HEK293 (cell line): ENCODE data around the gene GLYATL1B.

ENCODE experiments used
- IKZF3 ChIP-seq: fragments of 450-650 bp; IDR thresholded peaks from 2 replicates; pipeline ENCODE4 v1.5.0; 2018; ENCODE audit warnings: missing biosample characterization, mild to moderate bottlenecking, missing genetic modification characterization, moderate library complexity
- MZF1 ChIP-seq: fragments of 450-650 bp; formaldehyde crosslinking; IDR thresholded peaks from 2 replicates; pipeline ENCODE4 v1.5.1; 2017; ENCODE audit warnings: missing biosample characterization, missing genetic modification characterization, borderline replicate concordance
- REPIN1 ChIP-seq: fragments of 450-650 bp; formaldehyde crosslinking; IDR thresholded peaks from 2 replicates; pipeline ENCODE4 v1.5.1; 2017; ENCODE audit warnings: missing biosample characterization, missing genetic modification characterization, low read depth
- TRIM28 ChIP-seq: IDR thresholded peaks from 2 replicates; pipeline ENCODE4 v1.6.1; 2011; ENCODE audit warnings: low read length, control low read depth, borderline replicate concordance
- ZBTB20 ChIP-seq: fragments of 450-650 bp; formaldehyde crosslinking; IDR thresholded peaks from 2 replicates; pipeline ENCODE4 v1.5.1; 2016; ENCODE audit warnings: missing biosample characterization, missing genetic modification characterization
- ZBTB21 ChIP-seq: fragments of 450-650 bp; formaldehyde crosslinking; IDR thresholded peaks from 2 replicates; pipeline ENCODE4 v1.5.1; 2017; ENCODE audit warnings: missing biosample characterization, missing genetic modification characterization
- ZBTB8A ChIP-seq: fragments of 450-650 bp; formaldehyde crosslinking; IDR thresholded peaks from 2 replicates; pipeline ENCODE4 v1.5.1; 2016; ENCODE audit warnings: missing biosample characterization, missing genetic modification characterization
- ZFP41 ChIP-seq: fragments of 450-650 bp; formaldehyde crosslinking; IDR thresholded peaks from 2 replicates; pipeline ENCODE4 v1.5.1; 2016; ENCODE audit warnings: missing biosample characterization, missing genetic modification characterization, borderline replicate concordance
- ZNF133 ChIP-seq: fragments of 450-650 bp; formaldehyde crosslinking; IDR thresholded peaks from 2 replicates; pipeline ENCODE4 v1.5.1; 2016; ENCODE audit warnings: missing biosample characterization, missing genetic modification characterization
- ZNF157 ChIP-seq: fragments of 450-650 bp; formaldehyde crosslinking; IDR thresholded peaks from 2 replicates; pipeline ENCODE4 v1.5.1; 2016; ENCODE audit warnings: missing biosample characterization, missing genetic modification characterization
- ZNF16 ChIP-seq: fragments of 450-650 bp; formaldehyde crosslinking; IDR thresholded peaks from 2 replicates; pipeline ENCODE4 v1.5.1; 2016; ENCODE audit warnings: low read depth, missing biosample characterization, missing genetic modification characterization
- ZNF223 ChIP-seq: fragments of 450-650 bp; formaldehyde crosslinking; IDR thresholded peaks from 2 replicates; pipeline ENCODE4 v1.5.1; 2016; ENCODE audit warnings: missing biosample characterization, missing genetic modification characterization
- ZNF266 ChIP-seq: fragments of 450-650 bp; formaldehyde crosslinking; IDR thresholded peaks from 2 replicates; pipeline ENCODE4 v1.5.1; 2016; ENCODE audit warnings: missing biosample characterization, missing genetic modification characterization, low read depth
- ZNF311 ChIP-seq: fragments of 450-650 bp; formaldehyde crosslinking; IDR thresholded peaks from 2 replicates; pipeline ENCODE4 v1.5.1; 2017; ENCODE audit warnings: missing biosample characterization, missing genetic modification characterization, borderline replicate concordance
- ZNF335 ChIP-seq: fragments of 450-650 bp; formaldehyde crosslinking; conservative IDR thresholded peaks from 2 replicates; pipeline ENCODE4 v1.5.1; 2016; ENCODE audit warnings: missing biosample characterization, missing genetic modification characterization
- ZNF394 ChIP-seq: fragments of 450-650 bp; formaldehyde crosslinking; IDR thresholded peaks from 2 replicates; pipeline ENCODE4 v1.5.1; 2016; ENCODE audit warnings: missing biosample characterization, missing genetic modification characterization, mild to moderate bottlenecking, moderate library complexity, borderline replicate concordance
- ZNF426 ChIP-seq: fragments of 450-650 bp; formaldehyde crosslinking; IDR thresholded peaks from 2 replicates; pipeline ENCODE4 v1.5.1; 2017; ENCODE audit warnings: missing biosample characterization, missing genetic modification characterization, mild to moderate bottlenecking, inconsistent platforms, moderate library complexity
- ZNF558 ChIP-seq: fragments of 450-650 bp; formaldehyde crosslinking; IDR thresholded peaks from 2 replicates; pipeline ENCODE4 v1.5.1; 2016; ENCODE audit warnings: missing biosample characterization, missing genetic modification characterization
- ZNF585B ChIP-seq: fragments of 450-650 bp; formaldehyde crosslinking; IDR thresholded peaks from 2 replicates; pipeline ENCODE4 v1.5.1; 2016; ENCODE audit warnings: missing biosample characterization, missing genetic modification characterization
- ZNF624 ChIP-seq: fragments of 450-650 bp; formaldehyde crosslinking; IDR thresholded peaks from 2 replicates; pipeline ENCODE4 v1.5.1; 2017; ENCODE audit warnings: missing biosample characterization, missing genetic modification characterization
- ZNF658 ChIP-seq: fragments of 450-650 bp; formaldehyde crosslinking; IDR thresholded peaks from 2 replicates; pipeline ENCODE4; 2016; ENCODE audit warnings: missing biosample characterization, missing genetic modification characterization
- ZNF777 ChIP-seq: fragments of 450-650 bp; formaldehyde crosslinking; IDR thresholded peaks from 2 replicates; pipeline ENCODE4 v1.5.1; 2017; ENCODE audit warnings: missing biosample characterization, missing genetic modification characterization, borderline replicate concordance
- ZNF791 ChIP-seq: fragments of 450-650 bp; formaldehyde crosslinking; IDR thresholded peaks from 2 replicates; pipeline ENCODE4 v1.5.1; 2016; ENCODE audit warnings: missing biosample characterization, missing genetic modification characterization
- ZNF843 ChIP-seq: fragments of 450-650 bp; formaldehyde crosslinking; IDR thresholded peaks from 2 replicates; pipeline ENCODE4 v1.5.1; 2016; ENCODE audit warnings: missing biosample characterization, missing genetic modification characterization
- TF ChIP-seq, protein P1 (sequence below): fragments of 450-650 bp; formaldehyde crosslinking; IDR thresholded peaks from 2 replicates; pipeline ENCODE4 v1.5.1; 2016; ENCODE audit warnings: missing biosample characterization, missing genetic modification characterization, borderline replicate concordance
- TF ChIP-seq, protein P2 (sequence below): fragments of 450-650 bp; formaldehyde crosslinking; IDR thresholded peaks from 2 replicates; pipeline ENCODE4 v1.5.1; 2016; ENCODE audit warnings: missing biosample characterization, missing genetic modification characterization
- TF ChIP-seq, protein P3 (sequence below): fragments of 450-650 bp; IDR thresholded peaks from 2 replicates; pipeline ENCODE4 v1.5.1; 2018; ENCODE audit warnings: missing biosample characterization, mild to moderate bottlenecking, missing genetic modification characterization
- TF ChIP-seq, protein P4 (sequence below): fragments of 450-650 bp; formaldehyde crosslinking; IDR thresholded peaks from 2 replicates; pipeline ENCODE4 v1.5.1; 2016; ENCODE audit warnings: missing biosample characterization, missing genetic modification characterization
- TF ChIP-seq, protein P5 (sequence below): IDR thresholded peaks from 2 replicates; pipeline ENCODE4 v1.6.1; 2011; ENCODE audit warnings: mild to moderate bottlenecking, low read depth, low read length, borderline replicate concordance

The GLYATL1B gene

DNA sequence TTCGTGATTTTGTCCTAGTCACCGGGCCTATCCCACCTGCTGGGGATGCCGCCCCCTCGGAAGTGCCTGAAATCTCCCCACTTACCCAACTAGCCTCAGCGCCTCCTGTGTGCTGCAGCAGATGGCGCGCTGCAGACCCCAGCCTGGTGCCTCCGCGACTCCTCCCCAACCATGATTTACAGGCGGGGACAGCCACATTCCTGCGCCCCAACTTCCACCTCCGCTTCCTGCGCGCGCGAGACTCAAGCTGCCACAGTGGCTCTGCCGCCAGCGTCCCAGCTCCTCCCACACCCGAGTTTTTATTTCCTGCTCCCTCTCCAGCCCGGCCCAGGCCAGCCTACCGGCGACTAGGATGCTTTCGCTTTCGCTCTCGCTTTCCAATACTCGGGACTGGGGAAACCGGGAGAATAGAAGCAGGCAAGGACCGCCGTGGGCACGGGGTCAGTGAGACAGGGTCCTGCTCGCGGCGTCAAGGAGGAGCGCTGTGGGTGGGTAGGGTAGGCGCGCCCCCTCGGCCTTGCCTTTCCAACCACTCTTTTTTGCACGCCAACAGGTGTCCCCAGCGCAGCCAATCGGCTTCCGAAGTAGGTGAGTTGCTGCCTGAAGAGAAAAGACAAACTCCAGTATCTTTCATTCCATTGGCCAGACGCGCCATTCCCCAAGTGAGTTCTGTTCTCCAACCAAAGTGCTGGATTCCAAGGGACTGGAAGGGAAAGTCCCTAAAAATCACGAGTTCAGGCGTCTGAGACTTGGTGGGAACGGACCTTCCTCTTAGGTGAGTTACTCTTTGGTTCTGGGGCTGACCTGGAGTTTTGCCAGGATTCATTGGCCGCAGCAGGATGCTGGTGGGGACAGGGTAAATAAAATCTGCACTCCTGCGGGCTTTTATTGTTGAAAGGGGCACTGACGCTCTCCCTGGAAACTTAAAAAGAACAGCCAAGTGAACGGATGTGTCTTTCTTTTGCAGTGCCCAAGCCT is 56.7 kb downstream of the GLYATL1B start, which contains the start of gene FAM111A (continued):
- TF ChIP-seq ZNF658 (no peak), ZFP41 (tag by site-specific recombination) (no peak), ZBTB20 (tag by site-specific recombination) (peak; percentile 48; the same call in 1 of the 2 replicates), ZNF311 (tag by site-specific recombination) (no peak), REPIN1 (tag by site-specific recombination) (no peak), ZNF624 (tag by site-specific recombination) (no peak), ZNF791 (tag by site-specific recombination) (no peak), ZNF266 (tag by site-specific recombination) (no peak), ZNF585B (tag by site-specific recombination) (no peak), IKZF3 (no peak), ZNF157 (tag by site-specific recombination) (no peak), ZNF223 (tag by site-specific recombination) (no peak), ZNF394 (peak; percentile 33; the same call in 1 of the 2 replicates), ZNF426 (tag by site-specific recombination) (no peak), ZNF777 (tag by site-specific recombination) (no peak), MZF1 (no peak), ZNF843 (tag by site-specific recombination) (no peak), ZNF335 (peak; percentile 89), TRIM28 (no peak), ZBTB21 (tag by site-specific recombination) (no peak), ZNF558 (tag by site-specific recombination) (no peak; the same call in 1 of the 2 replicates), ZNF16 (tag by site-specific recombination) (no peak), ZBTB8A (tag by site-specific recombination) (peak; percentile 41; the same call in 1 of the 2 replicates), ZNF133 (tag by site-specific recombination) (no peak)
- TF ChIP-seq, protein P1, sequence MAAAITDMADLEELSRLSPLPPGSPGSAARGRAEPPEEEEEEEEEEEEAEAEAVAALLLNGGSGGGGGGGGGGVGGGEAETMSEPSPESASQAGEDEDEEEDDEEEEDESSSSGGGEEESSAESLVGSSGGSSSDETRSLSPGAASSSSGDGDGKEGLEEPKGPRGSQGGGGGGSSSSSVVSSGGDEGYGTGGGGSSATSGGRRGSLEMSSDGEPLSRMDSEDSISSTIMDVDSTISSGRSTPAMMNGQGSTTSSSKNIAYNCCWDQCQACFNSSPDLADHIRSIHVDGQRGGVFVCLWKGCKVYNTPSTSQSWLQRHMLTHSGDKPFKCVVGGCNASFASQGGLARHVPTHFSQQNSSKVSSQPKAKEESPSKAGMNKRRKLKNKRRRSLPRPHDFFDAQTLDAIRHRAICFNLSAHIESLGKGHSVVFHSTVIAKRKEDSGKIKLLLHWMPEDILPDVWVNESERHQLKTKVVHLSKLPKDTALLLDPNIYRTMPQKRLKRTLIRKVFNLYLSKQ (tag by site-specific recombination): no peak
- TF ChIP-seq, protein P2, sequence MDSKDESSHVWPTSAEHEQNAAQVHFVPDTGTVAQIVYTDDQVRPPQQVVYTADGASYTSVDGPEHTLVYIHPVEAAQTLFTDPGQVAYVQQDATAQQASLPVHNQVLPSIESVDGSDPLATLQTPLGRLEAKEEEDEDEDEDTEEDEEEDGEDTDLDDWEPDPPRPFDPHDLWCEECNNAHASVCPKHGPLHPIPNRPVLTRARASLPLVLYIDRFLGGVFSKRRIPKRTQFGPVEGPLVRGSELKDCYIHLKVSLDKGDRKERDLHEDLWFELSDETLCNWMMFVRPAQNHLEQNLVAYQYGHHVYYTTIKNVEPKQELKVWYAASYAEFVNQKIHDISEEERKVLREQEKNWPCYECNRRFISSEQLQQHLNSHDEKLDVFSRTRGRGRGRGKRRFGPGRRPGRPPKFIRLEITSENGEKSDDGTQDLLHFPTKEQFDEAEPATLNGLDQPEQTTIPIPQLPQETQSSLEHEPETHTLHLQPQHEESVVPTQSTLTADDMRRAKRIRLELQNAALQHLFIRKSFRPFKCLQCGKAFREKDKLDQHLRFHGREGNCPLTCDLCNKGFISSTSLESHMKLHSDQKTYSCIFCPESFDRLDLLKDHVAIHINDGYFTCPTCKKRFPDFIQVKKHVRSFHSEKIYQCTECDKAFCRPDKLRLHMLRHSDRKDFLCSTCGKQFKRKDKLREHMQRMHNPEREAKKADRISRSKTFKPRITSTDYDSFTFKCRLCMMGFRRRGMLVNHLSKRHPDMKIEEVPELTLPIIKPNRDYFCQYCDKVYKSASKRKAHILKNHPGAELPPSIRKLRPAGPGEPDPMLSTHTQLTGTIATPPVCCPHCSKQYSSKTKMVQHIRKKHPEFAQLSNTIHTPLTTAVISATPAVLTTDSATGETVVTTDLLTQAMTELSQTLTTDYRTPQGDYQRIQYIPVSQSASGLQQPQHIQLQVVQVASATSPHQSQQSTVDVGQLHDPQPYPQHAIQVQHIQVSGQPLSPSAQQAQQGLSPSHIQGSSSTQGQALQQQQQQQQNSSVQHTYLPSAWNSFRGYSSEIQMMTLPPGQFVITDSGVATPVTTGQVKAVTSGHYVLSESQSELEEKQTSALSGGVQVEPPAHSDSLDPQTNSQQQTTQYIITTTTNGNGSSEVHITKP (tag by site-specific recombination): peak; percentile 10; the same call in 1 of the 2 replicates
- TF ChIP-seq, protein P3, sequence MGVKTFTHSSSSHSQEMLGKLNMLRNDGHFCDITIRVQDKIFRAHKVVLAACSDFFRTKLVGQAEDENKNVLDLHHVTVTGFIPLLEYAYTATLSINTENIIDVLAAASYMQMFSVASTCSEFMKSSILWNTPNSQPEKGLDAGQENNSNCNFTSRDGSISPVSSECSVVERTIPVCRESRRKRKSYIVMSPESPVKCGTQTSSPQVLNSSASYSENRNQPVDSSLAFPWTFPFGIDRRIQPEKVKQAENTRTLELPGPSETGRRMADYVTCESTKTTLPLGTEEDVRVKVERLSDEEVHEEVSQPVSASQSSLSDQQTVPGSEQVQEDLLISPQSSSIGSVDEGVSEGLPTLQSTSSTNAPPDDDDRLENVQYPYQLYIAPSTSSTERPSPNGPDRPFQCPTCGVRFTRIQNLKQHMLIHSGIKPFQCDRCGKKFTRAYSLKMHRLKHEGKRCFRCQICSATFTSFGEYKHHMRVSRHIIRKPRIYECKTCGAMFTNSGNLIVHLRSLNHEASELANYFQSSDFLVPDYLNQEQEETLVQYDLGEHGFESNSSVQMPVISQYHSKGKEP (tag by site-specific recombination): no peak
- TF ChIP-seq, protein P4, sequence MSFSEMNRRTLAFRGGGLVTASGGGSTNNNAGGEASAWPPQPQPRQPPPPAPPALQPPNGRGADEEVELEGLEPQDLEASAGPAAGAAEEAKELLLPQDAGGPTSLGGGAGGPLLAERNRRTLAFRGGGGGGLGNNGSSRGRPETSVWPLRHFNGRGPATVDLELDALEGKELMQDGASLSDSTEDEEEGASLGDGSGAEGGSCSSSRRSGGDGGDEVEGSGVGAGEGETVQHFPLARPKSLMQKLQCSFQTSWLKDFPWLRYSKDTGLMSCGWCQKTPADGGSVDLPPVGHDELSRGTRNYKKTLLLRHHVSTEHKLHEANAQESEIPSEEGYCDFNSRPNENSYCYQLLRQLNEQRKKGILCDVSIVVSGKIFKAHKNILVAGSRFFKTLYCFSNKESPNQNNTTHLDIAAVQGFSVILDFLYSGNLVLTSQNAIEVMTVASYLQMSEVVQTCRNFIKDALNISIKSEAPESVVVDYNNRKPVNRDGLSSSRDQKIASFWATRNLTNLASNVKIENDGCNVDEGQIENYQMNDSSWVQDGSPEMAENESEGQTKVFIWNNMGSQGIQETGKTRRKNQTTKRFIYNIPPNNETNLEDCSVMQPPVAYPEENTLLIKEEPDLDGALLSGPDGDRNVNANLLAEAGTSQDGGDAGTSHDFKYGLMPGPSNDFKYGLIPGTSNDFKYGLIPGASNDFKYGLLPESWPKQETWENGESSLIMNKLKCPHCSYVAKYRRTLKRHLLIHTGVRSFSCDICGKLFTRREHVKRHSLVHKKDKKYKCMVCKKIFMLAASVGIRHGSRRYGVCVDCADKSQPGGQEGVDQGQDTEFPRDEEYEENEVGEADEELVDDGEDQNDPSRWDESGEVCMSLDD (tag by site-specific recombination): peak; percentile 66; the same call in 1 of the 2 replicates
- TF ChIP-seq, protein P5, sequence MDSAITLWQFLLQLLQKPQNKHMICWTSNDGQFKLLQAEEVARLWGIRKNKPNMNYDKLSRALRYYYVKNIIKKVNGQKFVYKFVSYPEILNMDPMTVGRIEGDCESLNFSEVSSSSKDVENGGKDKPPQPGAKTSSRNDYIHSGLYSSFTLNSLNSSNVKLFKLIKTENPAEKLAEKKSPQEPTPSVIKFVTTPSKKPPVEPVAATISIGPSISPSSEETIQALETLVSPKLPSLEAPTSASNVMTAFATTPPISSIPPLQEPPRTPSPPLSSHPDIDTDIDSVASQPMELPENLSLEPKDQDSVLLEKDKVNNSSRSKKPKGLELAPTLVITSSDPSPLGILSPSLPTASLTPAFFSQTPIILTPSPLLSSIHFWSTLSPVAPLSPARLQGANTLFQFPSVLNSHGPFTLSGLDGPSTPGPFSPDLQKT: no peak
